WTC11 (cell line): ENCODE measurements around the gene INMT.

Source experiments
- AR ChIP-seq: fragments of 250-450 bp; sonication (Bioruptor Pico); IDR thresholded peaks from 2 replicates; pipeline ENCODE4 v1.9.0; 2021; ENCODE audit warnings: mild to moderate bottlenecking
- ELF4 ChIP-seq: sonication (generic); formaldehyde crosslinking; IDR thresholded peaks from 2 replicates; pipeline ENCODE4 v1.8.1; 2022; ENCODE audit warnings: low read depth, mild to moderate bottlenecking, moderate library complexity, missing genetic modification reagents
- JAZF1 ChIP-seq: fragments of 250-450 bp; sonication (Bioruptor Pico); IDR thresholded peaks from 2 replicates; pipeline ENCODE4 v1.9.0; 2021; ENCODE audit warnings: moderate library complexity, mild to moderate bottlenecking, inconsistent platforms
- JUN ChIP-seq: sonication (generic); formaldehyde crosslinking; IDR thresholded peaks from 2 replicates; pipeline ENCODE4 v1.8.0; 2023; ENCODE audit warnings: mild to moderate bottlenecking, missing genetic modification reagents
- NFE2L1 ChIP-seq: sonication (generic); formaldehyde crosslinking; IDR thresholded peaks from 2 replicates; pipeline ENCODE4 v1.8.1; 2023; ENCODE audit warnings: missing genetic modification reagents
- OVOL2 ChIP-seq: fragments of 250-450 bp; sonication (Bioruptor Pico); IDR thresholded peaks from 2 replicates; pipeline ENCODE4 v1.9.0; 2021; ENCODE audit warnings: mild to moderate bottlenecking, borderline replicate concordance
- TCF7 ChIP-seq: sonication (generic); formaldehyde crosslinking; IDR thresholded peaks from 2 replicates; pipeline ENCODE4 v1.8.0; 2022; ENCODE audit warnings: mild to moderate bottlenecking, low read depth, missing genetic modification reagents, moderate library complexity
- TEAD1 ChIP-seq: sonication (generic); formaldehyde crosslinking; IDR thresholded peaks from 2 replicates; pipeline ENCODE4 v1.8.0; 2022; ENCODE audit warnings: mild to moderate bottlenecking, missing genetic modification reagents
- ZNF121 ChIP-seq: sonication (generic); formaldehyde crosslinking; IDR thresholded peaks from 2 replicates; pipeline ENCODE4 v1.8.0; 2023; ENCODE audit warnings: missing genetic modification reagents
- ZNF232 ChIP-seq: sonication (generic); formaldehyde crosslinking; IDR thresholded peaks from 2 replicates; pipeline ENCODE4 v1.8.0; 2022; ENCODE audit warnings: mild to moderate bottlenecking, missing genetic modification reagents
- ZNF281 ChIP-seq: sonication (generic); formaldehyde crosslinking; IDR thresholded peaks from 2 replicates; pipeline ENCODE4 v1.8.0; 2023; ENCODE audit warnings: mild to moderate bottlenecking, missing genetic modification reagents
- TF ChIP-seq, protein P1 (sequence below): fragments of 200-600 bp; IDR thresholded peaks from 2 replicates; pipeline ENCODE4 v1.8.0; 2022; ENCODE audit warnings: antibody characterized with exemption
- TF ChIP-seq, protein P2 (sequence below): sonication (generic); formaldehyde crosslinking; IDR thresholded peaks from 2 replicates; pipeline ENCODE4 v1.8.0; 2022; ENCODE audit warnings: mild to moderate bottlenecking, missing genetic modification reagents
- TF ChIP-seq, protein P3 (sequence below): sonication (generic); formaldehyde crosslinking; IDR thresholded peaks from 2 replicates; pipeline ENCODE4 v1.8.1; 2022; ENCODE audit warnings: low read depth, mild to moderate bottlenecking, moderate library complexity, missing genetic modification reagents, borderline replicate concordance

GRCh38 chr7:30739691-30740090, 12.2 kb upstream of the INMT start:
- TF ChIP-seq, protein P1, sequence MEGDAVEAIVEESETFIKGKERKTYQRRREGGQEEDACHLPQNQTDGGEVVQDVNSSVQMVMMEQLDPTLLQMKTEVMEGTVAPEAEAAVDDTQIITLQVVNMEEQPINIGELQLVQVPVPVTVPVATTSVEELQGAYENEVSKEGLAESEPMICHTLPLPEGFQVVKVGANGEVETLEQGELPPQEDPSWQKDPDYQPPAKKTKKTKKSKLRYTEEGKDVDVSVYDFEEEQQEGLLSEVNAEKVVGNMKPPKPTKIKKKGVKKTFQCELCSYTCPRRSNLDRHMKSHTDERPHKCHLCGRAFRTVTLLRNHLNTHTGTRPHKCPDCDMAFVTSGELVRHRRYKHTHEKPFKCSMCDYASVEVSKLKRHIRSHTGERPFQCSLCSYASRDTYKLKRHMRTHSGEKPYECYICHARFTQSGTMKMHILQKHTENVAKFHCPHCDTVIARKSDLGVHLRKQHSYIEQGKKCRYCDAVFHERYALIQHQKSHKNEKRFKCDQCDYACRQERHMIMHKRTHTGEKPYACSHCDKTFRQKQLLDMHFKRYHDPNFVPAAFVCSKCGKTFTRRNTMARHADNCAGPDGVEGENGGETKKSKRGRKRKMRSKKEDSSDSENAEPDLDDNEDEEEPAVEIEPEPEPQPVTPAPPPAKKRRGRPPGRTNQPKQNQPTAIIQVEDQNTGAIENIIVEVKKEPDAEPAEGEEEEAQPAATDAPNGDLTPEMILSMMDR, result no peak
- no peak for TF ChIP-seq JUN (CRISPR knock-in tag)
- TF ChIP-seq OVOL2 (CRISPR knock-in tag), result no peak
- TF ChIP-seq NFE2L1 (CRISPR knock-in tag), result no peak
- no peak for TF ChIP-seq TCF7
- no peak for TF ChIP-seq ZNF121
- TF ChIP-seq, protein P2, sequence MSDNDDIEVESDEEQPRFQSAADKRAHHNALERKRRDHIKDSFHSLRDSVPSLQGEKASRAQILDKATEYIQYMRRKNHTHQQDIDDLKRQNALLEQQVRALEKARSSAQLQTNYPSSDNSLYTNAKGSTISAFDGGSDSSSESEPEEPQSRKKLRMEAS (CRISPR knock-in tag), result no peak
- TF ChIP-seq, protein P3, sequence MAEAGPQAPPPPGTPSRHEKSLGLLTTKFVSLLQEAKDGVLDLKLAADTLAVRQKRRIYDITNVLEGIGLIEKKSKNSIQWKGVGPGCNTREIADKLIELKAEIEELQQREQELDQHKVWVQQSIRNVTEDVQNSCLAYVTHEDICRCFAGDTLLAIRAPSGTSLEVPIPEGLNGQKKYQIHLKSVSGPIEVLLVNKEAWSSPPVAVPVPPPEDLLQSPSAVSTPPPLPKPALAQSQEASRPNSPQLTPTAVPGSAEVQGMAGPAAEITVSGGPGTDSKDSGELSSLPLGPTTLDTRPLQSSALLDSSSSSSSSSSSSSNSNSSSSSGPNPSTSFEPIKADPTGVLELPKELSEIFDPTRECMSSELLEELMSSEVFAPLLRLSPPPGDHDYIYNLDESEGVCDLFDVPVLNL (CRISPR knock-in tag), result no peak
- TF ChIP-seq AR (CRISPR knock-in tag), result no peak
- no peak for TF ChIP-seq ELF4 (CRISPR knock-in tag)
- no peak for TF ChIP-seq TEAD1 (CRISPR knock-in tag)
- no peak for TF ChIP-seq JAZF1 (CRISPR knock-in tag)
- TF ChIP-seq ZNF281, result no peak
- TF ChIP-seq ZNF232, result no peak
